ENCODE measurements around the gene AGAP2.
A peak's percentile ranks its signal among the peaks of the same experiment; 100 is the strongest.

DNA sequence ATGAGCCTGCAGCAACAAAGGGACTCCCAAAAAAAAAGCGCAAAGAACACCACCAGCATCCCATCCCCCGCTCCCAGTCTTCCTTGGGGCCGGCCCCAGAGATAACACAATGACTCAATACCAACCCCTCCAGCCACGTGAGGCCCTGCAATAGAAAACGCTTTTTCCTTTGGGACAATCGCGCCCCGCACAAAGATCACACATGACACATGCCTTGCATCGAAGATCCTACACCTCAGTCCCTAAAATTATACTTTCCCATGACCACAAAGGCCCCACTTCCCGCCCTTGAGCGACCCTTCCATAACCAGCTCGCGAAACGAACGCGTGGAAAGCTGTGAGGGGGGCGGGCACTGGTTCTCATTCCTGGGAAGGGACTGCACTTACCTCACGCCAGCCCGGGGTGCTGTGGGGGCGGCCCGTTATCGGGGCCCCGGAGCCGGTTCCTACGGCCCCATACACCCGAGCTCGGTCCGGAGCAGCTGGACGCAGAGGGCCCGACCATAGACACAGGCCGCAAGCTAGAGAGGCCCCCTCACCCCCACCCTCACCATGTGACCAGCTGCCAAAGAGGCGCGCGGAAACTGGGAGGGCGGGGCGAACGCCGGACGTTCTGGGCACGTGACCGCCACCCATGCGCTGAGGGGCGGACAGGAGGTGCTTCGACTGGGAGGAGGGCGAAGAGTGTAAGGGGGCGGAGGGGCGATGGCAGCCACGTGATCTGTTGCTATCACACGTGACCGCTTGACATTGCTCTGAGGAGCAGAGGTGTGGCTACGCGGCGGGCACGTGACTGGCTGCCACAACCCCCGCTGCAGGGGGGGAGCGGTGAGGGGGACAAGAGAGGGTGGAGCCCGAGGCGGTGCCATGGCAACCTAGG is 13.5 kb upstream of the AGAP2 start, which contains the start of gene CDK4:
- TF ChIP-seq CTCF (IDR thresholded peaks at IDR 0.05) (no peak), ZNF671 (CRISPR knock-in tag; IDR thresholded peaks at IDR 0.05) (no peak), AFF4 (CRISPR knock-in tag; IDR thresholded peaks at IDR 0.05; ENCODE audit: borderline replicate concordance) (no peak), USF2 (CRISPR knock-in tag; IDR thresholded peaks at IDR 0.05) (peak; percentile 100), ZNF219 (CRISPR knock-in tag; IDR thresholded peaks at IDR 0.05; ENCODE audit: borderline replicate concordance) (0 out of 2 replicates have a peak, but pooled peaks have one; percentile 36), TEAD4 (CRISPR knock-in tag; IDR thresholded peaks at IDR 0.05) (no peak)
- TF ChIP-seq, protein P1, sequence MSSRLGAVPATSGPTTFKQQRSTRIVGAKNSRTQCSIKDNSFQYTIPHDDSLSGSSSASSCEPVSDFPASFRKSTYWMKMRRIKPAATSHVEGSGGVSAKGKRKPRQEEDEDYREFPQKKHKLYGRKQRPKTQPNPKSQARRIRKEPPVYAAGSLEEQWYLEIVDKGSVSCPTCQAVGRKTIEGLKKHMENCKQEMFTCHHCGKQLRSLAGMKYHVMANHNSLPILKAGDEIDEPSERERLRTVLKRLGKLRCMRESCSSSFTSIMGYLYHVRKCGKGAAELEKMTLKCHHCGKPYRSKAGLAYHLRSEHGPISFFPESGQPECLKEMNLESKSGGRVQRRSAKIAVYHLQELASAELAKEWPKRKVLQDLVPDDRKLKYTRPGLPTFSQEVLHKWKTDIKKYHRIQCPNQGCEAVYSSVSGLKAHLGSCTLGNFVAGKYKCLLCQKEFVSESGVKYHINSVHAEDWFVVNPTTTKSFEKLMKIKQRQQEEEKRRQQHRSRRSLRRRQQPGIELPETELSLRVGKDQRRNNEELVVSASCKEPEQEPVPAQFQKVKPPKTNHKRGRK (CRISPR knock-in tag; IDR thresholded peaks at IDR 0.05; ENCODE audit: borderline replicate concordance) = no peak
